Endometrial microvascular endothelial cells (primary cell): ENCODE data around the gene ADCY3. TPM values are rescaled to one million over a fixed set of nuclear protein-coding genes. Genes with fewer than 3 reads are reported as not detected.

Experiments used
- total RNA-seq: library from RNA; depleted of rRNA; stranded (reverse); fragments of >200 nt; gene quantifications from one replicate; pipeline ENCODE4 v1.2.3, GENCODE V29; 2015; ENCODE audit errors: inconsistent ontology term

Gene ADCY3
- total RNA-seq, 1 donor from 2014 or later: 38.0 TPM

Other genes with a start within 250 kb of the ADCY3 start
- 32.2 TPM for gene PTRHD1, start 126.8 kb downstream of the ADCY3 start, total RNA-seq
- 39.4 TPM for gene CENPO, start 126.8 kb downstream of the ADCY3 start, total RNA-seq
- 4.2 TPM for gene DNAJC27, start 51.7 kb upstream of the ADCY3 start, total RNA-seq
- 0.65 TPM for gene EFR3B, start 121.8 kb upstream of the ADCY3 start, total RNA-seq
- gene POMC, start 248.3 kb upstream of the ADCY3 start, total RNA-seq: 5.9 TPM